Lower lobe of right lung (tissue), 2 donors: ENCODE measurements around the gene DCLK2. TPM values are rescaled to one million over a fixed set of nuclear protein-coding genes. Genes with fewer than 3 reads are reported as not detected.
A peak's percentile ranks its signal among the peaks of the same experiment; 100 is the strongest.

ENCODE experiments used
- ATAC-seq, 2 donors: fragments of 200-7000 bp; cut with Tn5 transposase; one replicate each; pipeline ENCODE4 v1.9.1; 2020 to 2022; ENCODE audit warnings: mild to moderate bottlenecking in 2 of 2, moderate library complexity in 2 of 2
- DNase-seq: peaks from one replicate; pipeline ENCODE4 v3.0.0-alpha.2; 2020
- H3K27ac ChIP-seq: fragments of 200-600 bp; one replicate; pipeline ENCODE4 v1.8.0; 2022
- H3K27me3 ChIP-seq: fragments of 200-600 bp; one replicate; pipeline ENCODE4 v1.8.0; 2022; ENCODE audit warnings: low read depth
- H3K36me3 ChIP-seq: fragments of 200-600 bp; one replicate; pipeline ENCODE4 v1.8.0; 2022; ENCODE audit warnings: mild to moderate bottlenecking
- H3K4me1 ChIP-seq: fragments of 200-600 bp; one replicate; pipeline ENCODE4 v1.8.0; 2022
- H3K4me3 ChIP-seq: fragments of 200-600 bp; one replicate; pipeline ENCODE4 v1.8.0; 2022; ENCODE audit warnings: mild to moderate bottlenecking
- H3K9me3 ChIP-seq: fragments of 200-600 bp; one replicate; pipeline ENCODE4 v1.8.0; 2022
- CTCF ChIP-seq: fragments of 200-600 bp; IDR thresholded peaks from one replicate; pipeline ENCODE4 v1.8.0; 2022; ENCODE audit warnings: antibody characterized with exemption, mild to moderate bottlenecking
- intact Hi-C: fragments of 100-400 bp; cut with DNase I; formaldehyde crosslinking; loops from one replicate; pipeline ENCODE4 v1.11.0; 2022
- total RNA-seq: library from RNA; stranded (reverse); fragmentation: NEBNext Ultra II Directional; extraction: Animal tissue kit (Norgen Biotek cat#: 25700); gene quantifications from one replicate; pipeline ENCODE4 v1.2.1, GENCODE V29; 2021
- donor health status: DM: no; HTN: yes; CAD: no; lungs with severe emphysema.

DCLK2 gene
- total RNA-seq, 1 donor from 2014 or later, result 2.9 TPM

DNA sequence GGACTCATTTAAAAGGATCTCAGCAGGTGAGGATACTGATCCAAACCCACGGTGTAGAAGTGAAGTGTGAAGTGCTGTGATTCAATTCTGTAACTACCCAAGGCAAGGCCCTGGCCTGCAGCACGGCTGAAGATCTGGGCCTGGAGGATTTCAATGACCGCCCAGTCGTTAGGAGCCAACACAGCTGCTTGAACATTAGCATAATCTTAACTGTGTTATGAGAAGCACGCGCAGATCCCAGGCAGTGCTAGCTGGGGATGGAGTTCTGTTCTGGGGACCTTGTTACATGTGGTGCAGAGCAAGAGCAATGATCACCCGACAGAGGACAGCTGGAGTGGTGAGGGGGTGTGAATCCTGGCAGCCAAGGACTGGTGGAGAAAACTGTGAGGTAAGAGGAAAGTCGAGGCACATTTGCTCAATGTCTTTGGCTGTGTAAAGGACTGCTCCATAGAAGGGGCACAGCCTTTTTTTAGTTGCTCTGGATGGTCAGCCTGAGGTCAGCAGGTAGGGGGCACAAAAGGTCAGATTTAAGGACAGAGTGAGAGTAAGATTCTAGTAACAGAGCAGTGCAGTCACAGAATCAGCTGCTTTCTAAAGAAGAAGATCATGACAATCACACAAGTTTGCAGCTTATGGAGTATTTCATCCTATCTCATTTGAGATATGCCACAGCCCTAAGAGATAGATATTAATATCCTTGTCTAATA is 181.8 kb downstream of the DCLK2 start:
- DNase-seq (no peak), ATAC-seq (peak in 1 of 2 donors; percentile 20)
- Histone ChIP-seq H3K36me3 (peaks cover 4% of the 10 kb centered on the region), H3K27ac (no peak overlapping the region), H3K4me1 (peaks cover 7% of the 10 kb centered on the region), H3K27me3 (no peaks in the 10 kb centered on the region), H3K4me3 (no peak overlapping the region), H3K9me3 (no peaks in the 10 kb centered on the region)
- intact Hi-C loops, result no loop called here
- TF ChIP-seq CTCF, result no peak

- peaks cover 18% of the 10 kb centered on the region for H3K36me3 ChIP-seq
- H3K4me1 ChIP-seq, result no peaks in the 10 kb centered on the region
- TF ChIP-seq CTCF, result no peak
- ATAC-seq, result no peak
- H3K27ac ChIP-seq, result no peak overlapping the region
- no peak for DNase-seq
- H3K4me3 ChIP-seq, result no peak overlapping the region
- intact Hi-C loops, result no loop called here
- no peaks in the 10 kb centered on the region for H3K27me3 ChIP-seq
- no peaks in the 10 kb centered on the region for H3K9me3 ChIP-seq
Measured at GRCh38 chr4:150261571-150261970, 183.3 kb downstream of the DCLK2 start.

DNA sequence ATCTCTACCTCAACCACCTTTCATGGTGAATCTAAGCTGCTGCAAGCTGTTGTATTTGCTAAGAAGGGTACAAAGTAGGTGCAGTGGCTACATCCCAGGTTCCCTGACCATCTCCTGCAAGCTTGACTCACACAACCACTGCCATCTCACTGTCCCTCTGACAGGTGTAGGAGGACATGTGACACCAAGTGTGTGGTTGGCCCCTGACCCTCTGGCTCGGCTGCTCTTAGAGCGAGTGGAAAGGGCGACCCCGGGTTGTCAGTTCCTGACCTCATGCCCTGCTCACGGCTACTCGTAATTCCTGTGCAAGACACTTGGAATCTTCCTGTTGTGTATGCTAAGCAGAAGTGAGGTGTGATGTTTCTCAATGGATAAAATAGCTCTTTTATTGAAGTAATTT is 184.4 kb downstream of the DCLK2 start:
- DNase-seq, result no peak
- Histone ChIP-seq H3K4me3 (no peak overlapping the region), H3K27me3 (no peaks in the 10 kb centered on the region), H3K36me3 (peaks cover 18% of the 10 kb centered on the region), H3K27ac (no peak overlapping the region), H3K4me1 (no peaks in the 10 kb centered on the region), H3K9me3 (no peaks in the 10 kb centered on the region)
- TF ChIP-seq CTCF, result no peak
- intact Hi-C loops, result no loop called here
- peak in 1 of 2 donors; percentile 30 for ATAC-seq

DNA sequence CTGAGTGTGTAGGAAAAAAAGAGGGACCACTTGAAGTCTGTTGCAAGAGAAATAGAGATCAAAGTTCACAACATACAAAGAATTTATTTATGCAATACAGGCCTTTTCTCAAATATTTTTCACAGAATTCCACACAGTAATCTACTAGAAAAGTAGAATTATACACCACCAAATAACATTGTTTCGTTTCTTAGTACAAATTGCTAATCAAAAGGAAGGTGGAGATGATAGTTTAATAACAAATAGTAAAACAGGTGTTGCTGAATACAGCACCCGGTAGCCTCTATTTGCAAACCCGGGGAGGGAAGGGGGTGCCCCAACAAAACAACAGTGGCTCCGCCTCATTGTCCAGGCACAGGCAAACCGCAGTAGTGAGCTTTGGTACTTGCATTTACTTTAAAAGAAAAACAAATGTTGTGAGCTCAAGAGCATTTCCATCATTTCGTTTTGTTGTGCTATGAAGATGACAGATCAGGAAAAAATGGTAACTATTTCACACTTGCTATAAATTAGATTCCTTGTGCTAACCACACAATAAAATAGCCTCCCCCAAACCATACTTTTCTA is 186.4 kb downstream of the DCLK2 start:
- Histone ChIP-seq H3K27me3 (no peaks in the 10 kb centered on the region), H3K9me3 (no peaks in the 10 kb centered on the region), H3K36me3 (peaks cover 18% of the 10 kb centered on the region), H3K27ac (no peak overlapping the region), H3K4me3 (no peak overlapping the region), H3K4me1 (no peaks in the 10 kb centered on the region)
- intact Hi-C loops, result no loop called here
- no peak for TF ChIP-seq CTCF
- DNase-seq, result no peak
- ATAC-seq, result no peak

DNA sequence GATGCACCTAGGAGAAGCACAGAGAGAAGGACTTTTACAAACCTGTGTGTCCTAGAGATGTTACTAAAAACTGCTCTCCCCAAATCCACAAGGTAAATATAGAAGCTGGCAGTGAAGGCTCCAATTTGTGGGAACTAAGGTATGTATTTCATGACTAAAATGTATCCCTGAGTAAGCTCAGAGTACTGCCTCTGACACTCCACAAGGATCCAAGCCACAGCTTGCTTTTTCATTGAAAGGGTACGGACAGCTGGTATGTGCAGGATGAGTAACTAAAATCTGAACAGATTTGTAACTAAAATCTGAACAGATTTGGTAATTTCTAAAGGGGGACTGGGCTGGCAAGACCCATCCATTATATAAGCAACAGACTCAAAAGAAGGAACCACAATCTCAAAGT is 187.6 kb downstream of the DCLK2 start:
- Histone ChIP-seq H3K4me1 (no peaks in the 10 kb centered on the region), H3K36me3 (peaks cover 18% of the 10 kb centered on the region), H3K4me3 (no peak overlapping the region), H3K9me3 (no peaks in the 10 kb centered on the region), H3K27me3 (no peaks in the 10 kb centered on the region), H3K27ac (no peak overlapping the region)
- TF ChIP-seq CTCF, result no peak
- ATAC-seq (no peak), DNase-seq (no peak)
- intact Hi-C loops, result no loop called here
